NCI-H2227 treated with DMSO at 0.1 percent for 48 hours (cell line): Measurements from ENCODE around the gene FUNDC1.

Experiments
- DNase-seq: peaks from one replicate; lab custom pipeline; 2025; lab: John Stamatoyannopoulos, UW

FUNDC1 gene

DNA sequence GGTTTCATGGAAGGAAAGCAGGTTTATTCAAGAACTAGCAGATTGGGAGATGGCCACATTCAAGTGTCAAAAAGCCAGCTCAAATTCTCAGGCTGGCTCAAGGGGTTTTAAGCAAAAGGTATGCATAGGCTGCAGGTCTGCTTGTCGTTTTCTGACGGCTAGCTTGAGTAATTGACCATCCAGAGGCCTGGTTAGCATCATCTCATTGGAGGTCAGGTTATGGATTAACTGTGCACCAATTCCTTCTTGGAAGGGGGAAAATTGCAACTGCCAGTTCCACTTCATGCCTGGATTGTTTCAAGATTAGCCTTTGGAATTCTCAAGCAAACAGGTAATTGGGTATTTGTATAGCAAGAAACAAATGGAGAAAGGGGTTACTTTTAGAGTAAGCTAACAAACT is 62.1 kb downstream of the FUNDC1 start:
- DNase-seq = no peak

DNA sequence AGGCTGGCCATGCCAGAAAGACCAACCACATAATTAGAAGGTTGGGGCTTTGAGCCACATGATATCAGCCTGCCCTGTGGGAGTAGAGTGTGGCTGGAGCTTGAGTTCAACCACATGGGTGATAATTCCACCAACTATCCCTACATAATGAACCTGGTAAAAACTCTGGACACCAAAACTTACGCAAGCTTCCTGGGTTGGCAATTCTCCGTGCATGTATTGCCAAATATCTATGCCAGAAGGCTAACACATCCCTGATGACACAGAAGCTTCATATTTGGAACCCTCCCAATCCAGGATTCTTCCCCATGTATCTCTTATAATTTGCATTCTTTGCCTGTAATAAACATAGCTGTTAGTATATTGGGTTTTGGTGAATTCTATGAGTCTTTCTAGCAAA is 68.2 kb downstream of the FUNDC1 start:
- DNase-seq = no peak
